GM21786 (cell line): ENCODE measurements around the gene HACE1.
"Not testable (repeated sequence)": the region's sequence is repeated elsewhere in the genome, so short reads cannot be mapped to it uniquely, and the experiment has no call there.

ENCODE experiments used
- ATAC-seq: cut with Tn5 transposase; IDR thresholded peaks from one replicate; pipeline ENCODE4 v1.9.1; 2021; ENCODE audit not compliant: unreplicated experiment

Gene HACE1

GRCh38 chr6:104859225-104860146, at the start of gene HACE1:
TSS of gene HACE1 (minus strand) at chr6:104859919. CDS start at chr6:104859642, 277 bp downstream.
- ATAC-seq, result peak; percentile 99

- no peak for ATAC-seq
Measured at GRCh38 chr6:104908888-104909525, 49.3 kb upstream of the HACE1 start.

- ATAC-seq, result no peak
Measured at GRCh38 chr6:104908031-104908887, 48.5 kb upstream of the HACE1 start.

GRCh38 chr6:104898893-104899292, 39.2 kb upstream of the HACE1 start:
- ATAC-seq, result not testable (repeated sequence)

- ATAC-seq, result no peak
Measured at GRCh38 chr6:104896914-104897313, 37.2 kb upstream of the HACE1 start.

- ATAC-seq, result no peak
Measured at GRCh38 chr6:104888066-104888465, 28.3 kb upstream of the HACE1 start.

- no peak for ATAC-seq
Measured at GRCh38 chr6:104887350-104887749, 27.6 kb upstream of the HACE1 start.

GRCh38 chr6:104885518-104886043, 25.9 kb upstream of the HACE1 start:
- ATAC-seq, result no peak

GRCh38 chr6:104884867-104885517, 25.3 kb upstream of the HACE1 start:
- ATAC-seq, result no peak

GRCh38 chr6:104881964-104882668, 22.4 kb upstream of the HACE1 start:
- ATAC-seq, result no peak

- ATAC-seq, result no peak
Measured at GRCh38 chr6:104862456-104862855, 2.7 kb upstream of the HACE1 start.

GRCh38 chr6:104860221-104860620, 502 bp upstream of the HACE1 start:
- ATAC-seq, result no peak

GRCh38 chr6:104858642-104859041, 1.1 kb downstream of the HACE1 start:
- no peak for ATAC-seq

GRCh38 chr6:104855507-104855906, 4.2 kb downstream of the HACE1 start:
- ATAC-seq, result no peak

GRCh38 chr6:104847721-104848120, 12.0 kb downstream of the HACE1 start:
- not testable (repeated sequence) for ATAC-seq

GRCh38 chr6:104843229-104843628, 16.5 kb downstream of the HACE1 start:
- no peak for ATAC-seq

- ATAC-seq, result no peak
Measured at GRCh38 chr6:104837158-104837557, 22.6 kb downstream of the HACE1 start.

GRCh38 chr6:104836479-104837020, 23.2 kb downstream of the HACE1 start:
- not testable (repeated sequence) for ATAC-seq

- ATAC-seq, result no peak
Measured at GRCh38 chr6:104835782-104836181, 23.9 kb downstream of the HACE1 start.
